Thymus (tissue), 14 donors: ENCODE measurements around the gene GOLGA8K. TPM values are rescaled to one million over a fixed set of nuclear protein-coding genes. Genes with fewer than 3 reads are reported as not detected.
"Not testable (repeated sequence)": the region's sequence is repeated elsewhere in the genome, so short reads cannot be mapped to it uniquely, and the experiment has no call there.

Experiments used
- DNase-seq, 9 donors: peaks; one replicate each; pipeline ENCODE4 v3.0.0-alpha.2; 2013; ENCODE audit warnings: low spot score in 9 of 9, low read depth in 6 of 9, missing footprints in 1 of 9
- H3K27ac ChIP-seq, 2 donors: one replicate each; pipeline ENCODE4 v1.5.1; 2013; ENCODE audit warnings: control low read depth in 1 of 2, low read depth in 1 of 2, low read length in 1 of 2, mild to moderate bottlenecking in 1 of 2, moderate library complexity in 1 of 2
- H3K27me3 ChIP-seq, 2 donors: one replicate each; pipeline ENCODE4 v1.5.1; 2013; ENCODE audit warnings: low read length in 1 of 2; ENCODE audit not compliant: control insufficient read depth in 2 of 2, insufficient read depth in 1 of 2
- H3K36me3 ChIP-seq, 2 donors: one replicate each; pipeline ENCODE4 v1.5.1; 2013; ENCODE audit warnings: low read length in 1 of 2, mild to moderate bottlenecking in 1 of 2, moderate library complexity in 1 of 2; ENCODE audit not compliant: control insufficient read depth in 2 of 2, insufficient read depth in 2 of 2
- H3K4me1 ChIP-seq, 2 donors: one replicate each; pipeline ENCODE4 v1.5.1; 2013; ENCODE audit warnings: low read length in 2 of 2; ENCODE audit not compliant: control insufficient read depth in 2 of 2, insufficient read depth in 2 of 2
- H3K4me3 ChIP-seq, 2 donors: one replicate each; pipeline ENCODE4 v1.5.1; 2013; ENCODE audit warnings: low read length in 2 of 2, control low read depth in 1 of 2, mild to moderate bottlenecking in 1 of 2
- H3K9me3 ChIP-seq, 2 donors: one replicate each; pipeline ENCODE4 v1.5.1; 2013; ENCODE audit warnings: low read length in 1 of 2, mild to moderate bottlenecking in 1 of 2; ENCODE audit not compliant: control insufficient read depth in 2 of 2, insufficient read depth in 1 of 2
- WGBS: extraction: QIAGEN DNeasy Blood & Tissue Kit; methylation state at CpG from one replicate; pipeline ENCODE4 v1.1.7; 2013; 5-methylcytosine and 5-hydroxymethylcytosine counted together
- long read RNA-seq, 10 donors: transcript quantifications; one replicate each; lab custom pipeline, GENCODE V29; 2026
- polyA plus RNA-seq: library from polyadenylated mRNA; stranded (reverse); fragments of 200-250 nt; gene quantifications from one replicate; pipeline ENCODE4 v1.2.3, GENCODE V29; 2013
- total RNA-seq: library from RNA; stranded (reverse); fragments of 120-200 nt; gene quantifications from one replicate; pipeline ENCODE4 v1.2.4, GENCODE V29; 2013
- donor health status: healthy.

The GOLGA8K gene, protein sequence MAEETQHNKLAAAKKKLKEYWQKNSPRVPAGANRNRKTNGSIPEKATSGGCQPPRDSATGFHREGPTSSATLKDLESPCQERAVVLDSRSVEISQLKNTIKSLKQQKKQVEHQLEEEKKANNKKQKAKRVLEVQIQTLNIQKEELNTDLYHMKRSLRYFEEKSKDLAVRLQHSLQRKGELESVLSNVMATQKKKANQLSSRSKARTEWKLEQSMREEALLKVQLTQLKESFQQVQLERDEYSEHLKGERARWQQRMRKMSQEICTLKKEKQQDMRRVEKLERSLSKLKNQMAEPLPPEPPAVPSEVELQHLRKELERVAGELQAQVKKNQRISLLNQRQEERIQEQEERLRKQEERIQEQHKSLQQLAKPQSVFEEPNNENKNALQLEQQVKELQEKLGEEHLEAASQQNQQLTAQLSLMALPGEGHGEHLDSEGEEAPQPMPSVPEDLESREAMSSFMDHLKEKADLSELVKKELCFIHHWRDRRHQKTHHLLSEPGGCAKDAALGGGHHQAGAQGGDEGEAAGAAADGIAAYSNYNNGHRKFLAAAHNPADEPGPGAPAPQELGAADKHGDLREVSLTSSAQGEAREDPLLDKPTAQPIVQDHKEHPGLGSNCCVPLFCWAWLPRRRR
- total RNA-seq (0.28 TPM), polyA plus RNA-seq (0.37 TPM)
- long read RNA-seq, donor 1 = 0 reads
- long read RNA-seq, donor 2 = 0 reads
- long read RNA-seq, donor 3 = 0 reads
- long read RNA-seq, donor 4 = 0 reads
- long read RNA-seq, donor 5 = 0 reads
- long read RNA-seq, donor 6 = 0 reads
- long read RNA-seq, donor 7, partial matches to known transcripts = 0 of 1 reads
- long read RNA-seq, donor 7, other reads (novel, unspliced or antisense) = 0 of 1 reads
- long read RNA-seq, donor 8 = 0 reads
- long read RNA-seq, donor 9 = 0 reads
- long read RNA-seq, donor 10 = 0 reads

DNA sequence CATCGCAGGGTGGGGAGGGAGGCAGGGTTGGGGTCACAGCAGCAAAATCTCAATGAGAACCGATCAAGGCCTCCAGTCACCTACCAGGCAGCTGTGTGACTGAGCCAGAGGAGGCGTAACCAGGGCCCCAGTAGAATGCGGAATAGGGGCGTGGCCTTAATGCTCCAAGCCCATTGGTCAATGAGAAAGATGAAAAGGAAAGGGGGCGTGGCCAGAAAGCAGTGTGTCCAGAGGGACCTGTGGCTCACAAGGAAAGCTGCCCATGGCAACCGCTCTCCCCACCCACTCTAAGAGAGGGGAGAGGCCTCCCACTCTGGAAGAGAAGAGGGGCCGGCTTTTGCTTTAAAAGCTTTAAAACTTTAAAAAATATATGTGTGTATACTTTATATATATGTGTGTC is at the start of gene GOLGA8K:
Gene GOLGA8K (minus strand): TSS at position 101 of the 400 bp plus-strand sequence. CDS start 98 bp downstream, at position 3.
- DNase-seq = not testable (repeated sequence)
- no CpG with 5 or more reads among the region's 8 CpGs for WGBS

DNA sequence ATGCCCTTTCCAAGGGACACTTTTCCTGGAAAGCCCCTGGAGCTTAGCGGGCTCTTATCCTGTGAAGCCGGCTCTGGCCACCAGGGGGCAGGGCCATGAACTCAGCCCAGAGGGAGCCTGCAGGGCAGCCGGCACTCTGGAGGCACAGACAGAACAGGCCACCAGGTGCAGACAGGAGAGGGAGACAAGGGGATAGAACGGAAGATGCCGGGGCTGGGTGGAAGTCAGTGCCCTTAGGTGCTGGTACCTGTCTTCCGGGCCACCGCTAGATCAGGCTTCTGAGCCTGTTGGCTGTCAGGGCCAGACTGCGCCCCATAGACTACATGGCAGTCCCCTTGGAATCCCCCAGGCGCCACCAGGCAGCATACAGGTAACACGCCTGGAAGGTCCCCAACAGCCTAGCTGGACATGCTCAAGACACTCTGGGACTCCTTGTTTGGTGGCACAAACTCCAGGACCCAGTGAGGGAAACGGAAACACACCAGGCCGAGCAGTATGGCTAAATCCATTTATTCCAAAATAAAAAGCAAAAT is 37.4 kb upstream of the GOLGA8K start:
- H3K4me3 ChIP-seq, H3K27me3 ChIP-seq, H3K27ac ChIP-seq, DNase-seq, H3K9me3 ChIP-seq, H3K36me3 ChIP-seq, H3K4me1 ChIP-seq: not testable (repeated sequence)
- 26% methylated on average over 5 of the region's 12 CpGs for WGBS

More for the DNA sequence above, at the start of gene GOLGA8K:
- not testable (repeated sequence) for H3K4me1 ChIP-seq, H3K9me3 ChIP-seq, H3K4me3 ChIP-seq, H3K36me3 ChIP-seq, H3K27ac ChIP-seq, H3K27me3 ChIP-seq

DNA sequence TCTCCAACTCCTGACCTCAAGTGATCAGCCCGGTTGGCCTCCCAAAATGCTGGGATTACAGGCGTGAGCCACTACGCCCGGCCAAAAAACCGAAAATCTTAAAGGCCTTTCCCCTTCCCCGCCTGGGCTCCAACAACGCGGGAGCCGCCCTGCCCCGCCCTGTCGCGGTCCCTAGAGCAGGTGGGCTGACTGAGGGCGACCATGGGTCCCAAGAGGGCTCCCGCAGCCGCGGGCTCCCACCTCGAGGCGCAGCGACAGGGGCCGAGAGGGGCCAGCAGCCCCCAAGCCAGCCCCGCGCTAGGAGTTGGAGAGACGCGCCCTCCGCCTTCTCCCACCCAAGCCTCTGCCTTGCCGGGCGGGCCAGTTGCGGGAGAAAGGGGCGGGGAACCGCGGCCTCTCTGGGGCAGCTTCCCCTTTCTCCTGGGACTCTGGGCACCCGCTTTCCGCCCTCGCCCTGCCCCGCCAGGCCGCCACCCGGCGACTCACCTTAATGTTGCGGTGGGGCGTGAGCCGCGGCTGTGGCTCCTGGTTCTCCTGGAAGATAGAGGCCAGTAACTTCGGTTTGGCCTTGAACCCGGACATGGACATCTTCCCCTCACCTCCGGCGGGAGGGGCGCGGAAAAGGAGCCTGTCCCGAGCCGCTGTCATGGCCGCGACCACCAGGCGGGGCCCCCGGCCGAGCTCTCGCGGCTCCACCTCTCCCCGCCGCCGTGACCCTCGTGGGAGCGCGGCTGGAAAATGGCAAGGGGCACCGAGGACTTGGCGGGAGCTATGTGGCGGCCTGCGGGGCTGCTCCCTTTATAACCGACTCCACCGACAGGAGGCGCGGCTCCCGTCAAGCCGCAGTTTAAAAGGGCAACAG is 31.2 kb upstream of the GOLGA8K start:
- H3K27ac ChIP-seq, DNase-seq, H3K27me3 ChIP-seq, H3K9me3 ChIP-seq, H3K4me3 ChIP-seq, H3K36me3 ChIP-seq, H3K4me1 ChIP-seq: not testable (repeated sequence)
- WGBS = no CpG with 5 or more reads among the region's 73 CpGs

DNA sequence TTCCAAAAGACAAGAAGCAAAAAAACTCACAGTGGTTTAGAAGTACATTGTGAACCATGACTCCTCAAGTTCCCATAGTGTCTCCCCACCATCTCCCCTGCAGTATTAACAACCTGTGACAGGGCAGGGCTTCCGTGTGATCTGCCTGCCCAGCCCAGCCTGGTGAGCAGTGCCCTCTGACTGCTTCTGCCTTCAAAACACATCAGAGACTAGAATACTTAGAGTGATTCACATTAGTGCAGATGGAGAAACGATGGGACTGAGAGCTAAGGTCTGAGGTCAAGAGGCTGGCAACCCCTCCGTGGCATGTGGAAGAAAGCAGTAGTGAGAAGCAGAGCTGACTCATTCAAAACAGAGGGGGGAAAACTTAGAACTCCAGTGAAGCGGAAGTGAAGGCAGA is 24.5 kb upstream of the GOLGA8K start:
- 46% methylated on average over 1 of the region's 4 CpGs for WGBS
- not testable (repeated sequence) for H3K9me3 ChIP-seq, H3K4me3 ChIP-seq, DNase-seq, H3K27me3 ChIP-seq, H3K36me3 ChIP-seq, H3K4me1 ChIP-seq, H3K27ac ChIP-seq

DNA sequence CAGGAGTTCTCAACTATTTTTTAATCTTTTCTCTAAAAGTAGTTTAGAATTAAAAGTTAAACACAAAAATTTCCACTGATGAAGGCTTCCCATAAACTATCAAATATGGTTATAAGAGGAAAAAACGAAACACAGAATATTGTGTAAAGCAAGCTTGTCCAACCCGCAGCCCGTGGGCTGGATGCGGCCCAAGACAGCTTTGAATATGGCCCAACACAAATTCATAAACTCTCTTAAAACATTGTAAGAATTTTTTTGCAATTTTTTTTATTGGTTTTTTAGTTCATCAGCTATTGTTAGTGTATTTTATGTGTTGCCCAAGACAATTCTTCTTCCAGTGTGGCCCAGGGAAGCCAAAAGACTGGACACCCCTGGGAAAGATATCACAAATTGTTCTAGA is 23.4 kb upstream of the GOLGA8K start:
- not testable (repeated sequence) for H3K9me3 ChIP-seq, H3K27ac ChIP-seq, H3K4me3 ChIP-seq, H3K4me1 ChIP-seq, DNase-seq, H3K27me3 ChIP-seq, H3K36me3 ChIP-seq
- WGBS = 96% methylated on average over 4 of the region's 4 CpGs

DNA sequence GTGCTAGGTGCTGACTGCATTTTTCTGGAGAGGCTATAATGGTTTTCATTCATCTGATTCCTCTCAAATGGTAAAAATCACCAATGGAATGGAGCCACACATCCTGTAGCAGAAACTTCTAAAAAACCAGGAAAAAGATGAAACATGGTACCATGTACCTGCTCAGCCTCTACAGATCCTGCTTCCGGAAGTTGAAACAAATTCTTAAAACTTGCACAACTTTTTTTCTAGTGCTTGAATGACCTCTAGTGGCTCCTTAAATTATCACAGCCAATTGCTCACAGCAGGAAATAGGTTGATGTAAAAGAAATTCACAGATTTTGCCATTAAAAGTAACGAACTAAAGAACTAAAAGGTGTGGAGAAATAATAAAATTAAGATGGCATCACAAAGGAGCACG is 4.8 kb upstream of the GOLGA8K start:
- not testable (repeated sequence) for H3K27me3 ChIP-seq, H3K4me1 ChIP-seq, H3K27ac ChIP-seq, H3K36me3 ChIP-seq, H3K4me3 ChIP-seq, DNase-seq, H3K9me3 ChIP-seq
- 6% methylated on average over 2 of the region's 3 CpGs for WGBS

DNA sequence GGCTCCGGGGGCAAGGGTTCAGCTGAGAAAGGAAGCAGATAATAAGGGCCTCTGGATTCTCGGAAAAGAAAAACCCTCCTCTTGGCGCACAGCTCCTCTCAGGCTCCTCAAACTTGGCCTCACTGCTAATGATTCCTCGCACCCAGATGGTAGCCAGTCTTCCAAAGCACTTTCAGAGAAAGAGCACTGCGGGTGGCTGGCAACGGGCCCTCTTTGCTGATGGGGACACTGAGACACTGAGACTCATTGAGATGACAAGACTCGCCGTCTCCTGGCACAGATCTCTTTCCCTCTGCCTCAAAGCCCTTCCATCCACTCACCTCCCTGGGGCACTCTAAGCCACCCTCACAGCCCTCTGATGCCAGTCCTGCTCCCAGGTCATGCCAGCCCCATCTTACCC is 6.6 kb downstream of the GOLGA8K start:
- not testable (repeated sequence) for H3K4me1 ChIP-seq, H3K4me3 ChIP-seq, H3K27ac ChIP-seq, H3K36me3 ChIP-seq, H3K27me3 ChIP-seq, DNase-seq, H3K9me3 ChIP-seq
- 90% methylated on average over 3 of the region's 8 CpGs for WGBS

DNA sequence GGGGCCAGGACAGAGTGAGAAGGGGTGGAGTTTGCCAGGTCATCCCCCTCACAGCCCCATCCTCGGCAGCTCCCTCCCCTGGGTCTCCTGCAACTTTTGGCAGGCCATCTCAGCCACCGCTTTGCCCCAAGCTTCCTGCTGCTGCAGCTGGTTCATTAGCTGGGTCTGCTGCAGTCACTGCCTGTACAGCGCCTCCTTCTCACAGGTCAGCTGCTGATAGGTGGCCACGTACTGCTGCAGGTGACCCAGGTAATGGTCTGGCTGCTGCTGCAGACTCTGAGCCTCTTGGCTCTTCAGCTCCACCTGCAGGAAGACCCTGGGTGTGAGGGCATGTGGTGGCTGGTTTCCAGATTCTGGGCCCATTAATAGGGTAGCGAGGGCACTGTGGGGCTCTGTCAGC is 8.3 kb downstream of the GOLGA8K start:
- H3K36me3 ChIP-seq, H3K27me3 ChIP-seq, H3K4me3 ChIP-seq, DNase-seq, H3K4me1 ChIP-seq, H3K9me3 ChIP-seq, H3K27ac ChIP-seq: not testable (repeated sequence)
- 89% methylated on average over 3 of the region's 5 CpGs for whole genome bisulfite sequencing
